ENCODE measurements around the gene LDB2.

DNA sequence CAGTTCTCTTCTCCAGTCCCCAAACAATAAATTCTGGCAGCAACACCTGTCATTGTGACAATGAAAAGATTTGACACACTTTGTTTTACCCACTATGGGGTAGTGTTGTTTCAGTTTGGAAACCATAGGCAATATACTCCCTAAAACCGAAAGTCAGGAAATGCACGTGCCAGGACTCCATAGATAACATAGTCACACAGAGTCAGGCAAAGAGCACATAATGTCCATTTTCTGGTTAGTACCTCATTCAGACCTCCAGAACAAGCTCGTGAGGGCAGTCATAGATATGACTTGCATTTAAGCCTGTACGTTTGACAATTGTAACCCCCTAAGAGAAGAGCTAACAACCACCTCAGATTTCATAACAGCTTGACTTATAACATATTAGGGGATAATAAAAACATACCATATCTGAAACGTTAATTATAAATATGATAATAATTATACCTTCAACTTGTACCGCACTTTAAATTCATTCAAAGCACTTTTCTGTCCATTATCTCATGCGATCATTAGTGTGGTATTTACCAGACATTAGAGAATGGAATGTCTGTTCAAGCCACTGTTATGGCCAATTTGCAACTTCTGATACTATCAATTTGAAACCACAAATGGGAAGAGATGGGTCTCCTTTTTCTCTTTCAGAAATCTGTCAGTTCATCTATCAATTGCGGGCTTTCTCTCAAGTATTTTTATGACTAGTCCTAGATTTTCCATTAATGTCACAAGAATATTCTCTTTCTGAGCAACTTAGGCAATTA lies 147.4 kb downstream of the LDB2 start:
- no peak for TF ChIP-seq POLR2AphosphoS5 (IDR thresholded peaks at IDR 0.05; ENCODE audit: borderline replicate concordance, low read depth, low read length)
- no peak for TF ChIP-seq EZH2 (IDR thresholded peaks at IDR 0.05)
